ENCODE results near the gene PCSK6.

The PCSK6 gene

DNA sequence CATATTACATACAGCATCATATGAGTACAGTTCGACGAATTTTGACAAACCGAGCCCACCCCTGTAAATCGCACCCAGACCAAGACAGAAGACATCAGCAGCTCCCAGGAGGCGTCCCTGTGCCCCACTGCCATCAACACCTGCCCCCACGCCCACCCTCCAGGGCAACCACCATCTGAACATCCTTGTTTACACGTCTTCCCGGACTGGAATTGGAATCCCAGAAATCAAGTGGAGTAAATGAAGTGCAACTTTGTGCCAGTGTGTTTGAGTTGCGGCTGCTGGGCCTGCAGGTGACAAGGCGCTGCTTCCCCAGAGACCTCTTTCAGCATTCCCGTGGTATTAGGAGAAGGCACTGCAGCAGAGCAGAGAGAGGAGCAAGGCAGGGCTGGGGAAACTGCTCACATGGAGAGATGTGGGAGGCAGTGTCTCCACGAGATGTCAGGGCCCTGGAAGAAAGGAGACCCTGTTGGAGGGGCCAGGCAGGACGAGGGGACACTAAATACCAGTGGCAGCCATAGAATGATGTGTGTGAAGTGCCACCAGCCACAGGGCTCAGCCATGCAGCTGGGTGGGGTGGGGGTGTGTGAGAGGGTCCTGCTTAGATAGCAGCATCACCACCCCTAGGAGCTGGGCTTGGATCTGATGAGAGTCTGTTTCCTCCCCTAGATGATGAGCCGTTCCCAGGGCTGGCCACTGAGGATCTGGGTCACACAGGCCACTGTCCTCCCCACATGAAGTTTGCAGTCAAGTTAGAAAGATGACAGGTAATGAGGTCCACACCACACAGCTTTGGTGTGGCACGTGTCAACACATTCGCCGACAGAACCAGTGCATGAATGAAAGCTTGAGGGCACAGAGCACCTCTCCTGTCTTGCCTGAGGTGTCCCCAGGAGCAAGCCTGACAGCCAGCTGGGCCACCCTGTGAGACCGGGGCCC lies 33.4 kb upstream of the PCSK6 start:
- DNase-seq (ENCODE audit: low spot score) = no peak

DNA sequence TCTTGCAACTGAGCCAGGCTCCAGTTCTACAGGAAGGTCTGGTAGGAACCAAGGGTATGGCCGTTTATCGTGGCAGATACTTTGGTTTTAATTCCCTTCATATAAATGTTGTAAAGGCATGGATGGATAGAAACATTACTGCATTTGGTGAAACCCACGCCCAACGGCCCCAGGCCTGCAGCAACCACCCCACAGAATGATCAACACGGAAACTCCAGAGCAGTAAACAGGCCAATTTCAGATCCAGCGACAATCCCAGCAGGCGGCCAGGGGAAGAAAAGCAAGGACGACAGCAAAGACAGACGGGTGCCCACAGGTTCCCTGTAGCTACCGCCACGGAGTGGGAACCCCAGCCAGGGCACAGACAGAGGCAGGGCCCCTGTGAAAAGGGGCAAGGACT lies 32.6 kb upstream of the PCSK6 start:
- DNase-seq (ENCODE audit: low spot score) = no peak

DNA sequence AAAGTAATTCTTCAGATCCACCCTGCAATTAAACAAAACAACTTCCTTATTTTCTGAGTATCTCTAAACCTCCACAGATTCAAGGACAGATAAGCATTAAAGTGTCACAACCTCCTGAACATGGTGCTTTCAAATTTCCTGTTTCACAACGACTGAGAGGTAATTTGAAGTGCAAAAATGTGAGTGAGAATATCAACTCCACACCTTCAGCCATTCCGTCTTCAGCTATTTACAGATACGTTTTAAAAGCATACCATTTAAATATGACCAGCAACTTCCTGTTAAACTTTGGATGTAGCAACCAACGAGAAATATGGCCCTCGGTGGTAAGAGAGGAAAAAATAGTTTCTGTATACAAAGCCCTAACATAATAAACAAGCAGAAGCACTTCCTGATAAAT lies 32.1 kb upstream of the PCSK6 start:
- DNase-seq (ENCODE audit: low spot score) = no peak

DNA sequence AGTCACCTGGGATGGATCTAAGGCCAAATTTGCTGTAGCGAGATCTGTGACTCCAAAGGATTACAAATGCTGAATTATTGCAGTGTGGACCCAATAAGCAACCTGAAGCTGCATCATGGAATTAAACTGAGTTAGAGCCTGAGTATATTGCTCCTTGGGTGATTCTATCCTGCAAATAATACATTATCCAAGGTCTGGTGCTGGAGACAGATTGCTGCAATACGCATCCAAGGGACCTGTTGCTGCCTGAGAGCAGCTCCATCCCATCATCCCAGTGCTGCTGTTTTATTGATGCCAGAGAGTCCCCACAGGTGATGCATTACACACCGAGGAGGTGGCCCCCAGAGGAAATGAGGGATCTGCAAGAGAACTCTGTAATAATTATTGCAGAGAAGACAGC lies 31.6 kb upstream of the PCSK6 start:
- DNase-seq (ENCODE audit: low spot score) = no peak

DNA sequence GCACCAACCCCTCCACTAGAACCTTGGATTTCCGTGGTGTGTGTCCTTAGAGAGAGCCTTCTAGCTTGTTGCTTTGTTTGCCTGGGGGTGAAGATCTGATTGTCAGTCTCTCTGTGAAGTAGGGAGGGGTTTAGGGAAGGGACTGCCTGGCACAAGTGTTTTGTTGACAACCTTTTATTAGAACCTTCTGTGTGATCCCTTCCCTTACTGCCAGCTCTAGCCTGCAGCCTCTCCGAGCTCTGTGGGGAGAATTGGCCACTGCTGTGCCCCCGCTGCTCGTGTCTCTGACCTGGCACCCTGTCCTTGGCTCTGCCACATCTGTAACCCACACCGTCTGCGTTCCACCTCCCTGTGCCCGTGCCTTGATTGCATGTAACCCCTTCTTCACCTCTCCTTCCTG lies 30.9 kb upstream of the PCSK6 start:
- no peak for DNase-seq (ENCODE audit: low spot score)

DNA sequence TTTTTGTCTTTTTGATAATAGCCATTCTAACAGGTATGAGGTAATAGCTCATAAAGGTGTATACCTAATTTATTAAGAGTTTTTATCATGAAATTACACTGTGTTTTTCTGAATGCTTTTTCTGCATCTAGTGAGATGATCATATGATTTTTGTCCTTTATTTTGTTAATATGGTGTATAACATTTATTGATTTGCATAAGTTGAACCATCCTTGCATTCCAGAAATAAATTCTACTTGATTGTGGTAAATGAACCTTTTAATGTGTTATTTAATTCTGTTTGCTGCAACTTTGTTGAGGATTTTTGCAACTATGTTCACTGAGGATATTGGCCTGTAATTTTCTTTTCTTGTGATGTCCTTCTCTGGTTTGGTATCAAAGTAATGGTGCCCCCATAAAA lies 28.0 kb upstream of the PCSK6 start:
- no peak for DNase-seq (ENCODE audit: low spot score)

DNA sequence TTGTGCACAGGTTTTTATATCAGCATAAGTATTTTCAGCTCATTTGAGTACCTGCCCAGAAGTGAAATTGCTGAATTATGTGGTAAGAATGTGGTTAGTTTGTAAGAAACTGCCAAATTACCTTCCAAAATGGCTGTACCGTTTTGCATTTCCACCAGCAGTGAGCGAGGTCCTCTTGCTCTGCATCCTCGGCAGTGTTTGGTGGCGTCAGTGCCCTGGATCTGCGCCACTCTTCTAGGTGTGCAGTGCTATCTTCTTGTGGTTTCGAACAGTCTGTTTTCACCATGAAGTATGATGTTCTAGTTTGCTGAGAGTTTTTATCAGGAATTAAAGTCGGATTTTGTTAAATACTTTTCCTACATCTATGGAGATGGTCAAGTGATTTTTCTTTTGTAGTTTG lies 24.8 kb upstream of the PCSK6 start:
- DNase-seq (ENCODE audit: low spot score) = no peak

DNA sequence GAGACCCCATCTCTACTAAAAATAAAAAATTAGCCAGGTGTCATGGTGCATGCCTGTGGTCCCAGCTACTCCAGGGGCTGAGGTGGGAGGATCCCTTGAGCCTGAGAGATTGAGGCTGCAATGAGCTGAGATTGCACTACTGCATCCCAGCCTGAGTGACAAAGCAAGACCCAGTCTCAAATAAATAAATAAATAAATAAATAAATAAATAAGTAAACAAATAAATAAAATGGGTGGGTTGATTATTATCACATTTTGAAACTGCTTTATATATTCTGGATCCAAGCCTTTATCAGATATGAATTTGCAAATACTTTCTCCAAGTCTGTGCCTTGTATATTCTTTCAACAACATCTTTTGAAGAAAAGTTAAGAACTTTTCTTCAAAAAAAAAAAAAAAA lies 22.2 kb upstream of the PCSK6 start:
- no peak for DNase-seq (ENCODE audit: low spot score)

DNA sequence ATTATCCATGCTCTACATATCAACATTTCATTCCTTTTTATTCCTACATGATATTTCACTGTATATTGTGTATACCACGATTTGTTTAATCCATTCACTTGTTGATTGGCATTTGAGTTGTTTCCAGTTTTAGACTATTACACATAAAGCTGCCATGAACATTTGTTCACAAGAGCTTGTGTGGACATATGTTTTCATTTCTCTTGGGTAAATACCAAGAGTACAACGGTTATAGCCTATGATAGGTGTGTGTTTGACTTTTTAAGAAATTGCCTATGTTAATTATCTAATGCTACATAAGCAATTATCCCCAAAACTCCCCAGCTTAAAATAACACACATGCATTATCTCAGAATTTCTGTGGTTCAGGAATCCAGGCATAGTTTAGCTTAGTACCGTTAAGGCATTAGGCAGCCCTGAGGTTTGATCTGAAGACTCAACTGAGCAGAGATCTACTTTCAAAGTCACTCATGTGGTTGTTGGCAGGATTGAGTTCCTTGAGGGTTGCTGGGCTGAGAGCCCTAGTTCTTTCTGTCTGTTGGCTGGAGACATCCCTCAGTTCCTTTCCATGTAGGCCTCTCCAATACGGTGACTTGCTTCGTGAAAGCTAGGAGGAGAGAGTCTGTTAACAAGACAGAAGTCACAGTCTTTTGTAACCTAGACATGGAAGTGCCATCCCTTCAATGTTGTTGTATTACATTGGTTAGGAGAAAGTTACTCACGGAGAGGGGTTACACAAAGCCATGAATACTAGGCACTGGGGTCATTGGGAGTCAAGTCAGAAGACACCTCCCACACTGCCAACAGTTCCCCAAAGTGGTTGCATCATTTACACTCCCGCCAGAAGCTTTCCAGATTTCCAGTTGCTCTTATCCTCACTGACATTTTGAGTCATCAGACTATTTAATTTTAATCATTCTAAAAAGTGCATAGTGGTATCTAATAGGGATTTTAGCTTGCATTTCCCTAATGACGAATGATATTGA lies 21.0 kb upstream of the PCSK6 start:
- no peak for DNase-seq (ENCODE audit: low spot score)

DNA sequence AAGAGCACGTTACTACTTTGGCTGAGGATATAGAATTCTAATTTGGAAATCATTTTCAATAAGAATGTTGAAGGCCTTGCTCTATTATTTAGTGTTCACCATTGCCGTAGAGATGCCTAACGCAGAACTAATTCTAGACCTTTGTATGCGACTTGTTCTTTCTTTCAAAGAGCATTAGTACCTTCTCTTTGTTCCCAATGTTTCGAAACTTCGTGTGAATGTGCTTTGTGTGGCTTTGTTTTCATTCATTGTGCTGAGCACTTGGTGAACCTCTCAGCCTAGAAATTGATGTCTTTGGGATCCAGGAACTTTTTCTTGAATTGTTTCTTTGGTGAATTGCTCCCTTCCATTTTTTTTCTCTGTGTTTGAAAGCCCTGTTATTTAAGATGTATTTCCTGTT lies 19.8 kb upstream of the PCSK6 start:
- no peak for DNase-seq (ENCODE audit: low spot score)

DNA sequence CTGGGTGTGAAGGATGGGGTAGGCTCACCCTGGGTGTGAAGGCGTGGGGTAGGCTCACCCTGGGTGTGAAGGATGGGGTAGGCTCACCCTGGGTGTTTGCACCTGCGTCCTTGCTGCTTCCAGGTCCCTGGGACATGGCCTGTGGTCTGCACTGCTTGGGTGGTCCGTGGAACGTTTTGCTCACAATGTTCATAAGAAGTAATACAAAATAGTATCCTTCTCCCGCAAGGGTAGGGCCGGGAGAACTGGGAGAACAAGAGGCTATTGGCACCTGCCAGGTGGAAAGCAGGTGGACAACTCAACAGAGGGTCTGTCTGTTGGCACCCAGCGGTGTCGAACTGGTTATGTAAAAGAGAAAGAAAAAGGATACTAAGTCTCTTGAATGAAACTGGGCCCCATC lies 17.0 kb upstream of the PCSK6 start:
- no peak for DNase-seq (ENCODE audit: low spot score)

DNA sequence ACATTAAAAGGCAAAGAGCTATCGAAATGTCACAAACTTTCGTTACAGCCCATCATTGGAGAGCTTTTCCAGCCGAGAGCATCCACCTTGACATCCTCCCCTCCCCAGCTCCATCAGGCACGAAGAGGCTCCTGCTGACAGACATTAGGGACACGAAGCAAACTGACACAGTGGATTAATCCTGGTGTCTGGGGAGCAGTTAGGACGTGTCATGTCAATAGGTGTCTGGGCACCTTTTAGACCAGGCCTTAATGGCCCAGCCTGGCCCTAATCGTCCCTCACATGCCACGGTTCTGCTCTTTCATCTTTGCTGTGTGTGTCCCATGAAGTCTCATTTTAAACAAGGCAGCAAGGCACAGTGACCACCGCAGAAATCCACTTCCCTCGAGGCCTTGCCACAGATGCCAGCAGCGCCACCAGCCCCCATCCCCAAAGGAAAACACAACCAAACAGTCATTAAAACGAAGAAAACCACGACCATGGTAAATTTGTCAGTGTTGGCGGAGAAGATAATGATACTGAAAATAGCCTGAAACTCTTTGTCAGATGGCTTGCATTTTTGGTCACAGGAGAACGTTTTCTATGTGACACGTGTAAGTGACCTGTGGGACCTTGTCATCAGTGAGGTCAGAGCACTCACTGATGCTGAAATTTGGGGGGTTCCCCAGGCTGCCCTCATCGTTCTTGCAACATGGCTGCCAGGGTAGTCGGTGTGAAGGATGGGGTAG lies 16.3 kb upstream of the PCSK6 start:
- no peak for DNase-seq (ENCODE audit: low spot score)

DNA sequence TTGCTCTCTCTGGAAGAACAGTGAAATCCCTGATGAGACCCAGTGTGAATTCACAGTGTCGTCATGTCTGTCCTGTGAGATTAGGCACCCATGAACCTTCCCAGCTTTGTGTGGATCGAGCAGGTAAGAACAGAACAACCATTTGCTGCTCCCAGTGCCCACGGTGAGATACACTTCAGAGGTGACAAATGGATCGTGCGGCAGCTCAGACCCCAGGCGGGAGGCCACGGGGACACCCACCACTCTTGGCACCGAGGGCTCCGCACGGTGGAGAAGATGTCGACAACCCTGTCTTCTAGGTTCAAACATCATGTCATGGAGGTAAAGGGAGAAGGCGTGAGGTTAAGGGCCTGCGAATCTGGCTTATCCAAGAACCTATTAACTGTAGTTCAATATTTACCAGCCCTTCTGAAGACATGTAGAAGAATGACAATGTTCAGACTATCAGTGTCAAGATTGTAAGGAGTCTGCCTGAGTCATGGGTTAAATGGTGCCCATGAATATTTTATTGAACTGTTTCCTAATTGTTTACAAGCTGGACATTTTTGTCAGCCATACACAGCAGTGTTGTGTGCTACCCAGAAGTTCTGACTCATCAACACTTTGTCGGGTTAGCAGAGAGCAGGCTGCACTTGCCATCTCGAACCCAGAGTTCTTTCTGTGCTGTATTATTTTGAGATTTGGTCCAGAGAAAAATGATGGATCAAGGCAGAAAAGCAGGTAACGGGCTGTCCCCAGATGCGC lies 15.5 kb upstream of the PCSK6 start:
- no peak for DNase-seq (ENCODE audit: low spot score)

DNA sequence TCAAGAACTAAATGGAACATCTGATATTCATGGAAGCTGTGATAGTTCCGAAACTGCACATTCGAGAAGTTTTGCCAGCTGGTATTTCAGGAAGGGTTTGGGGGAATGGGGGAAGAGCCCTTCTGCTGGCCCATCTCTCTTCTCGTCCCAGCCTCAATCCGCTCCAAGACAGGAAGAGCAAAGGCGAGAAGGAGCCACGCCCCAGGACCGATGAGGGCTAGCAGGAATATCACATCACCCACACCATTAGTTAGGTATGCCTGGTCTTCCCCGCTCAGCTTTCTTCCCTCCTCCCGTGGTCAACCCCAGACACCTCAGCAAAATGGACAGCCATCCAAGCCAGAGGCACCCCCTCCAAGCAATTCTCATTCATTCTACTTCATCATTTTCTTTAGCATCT lies 14.9 kb upstream of the PCSK6 start:
- DNase-seq (ENCODE audit: low spot score) = no peak

DNA sequence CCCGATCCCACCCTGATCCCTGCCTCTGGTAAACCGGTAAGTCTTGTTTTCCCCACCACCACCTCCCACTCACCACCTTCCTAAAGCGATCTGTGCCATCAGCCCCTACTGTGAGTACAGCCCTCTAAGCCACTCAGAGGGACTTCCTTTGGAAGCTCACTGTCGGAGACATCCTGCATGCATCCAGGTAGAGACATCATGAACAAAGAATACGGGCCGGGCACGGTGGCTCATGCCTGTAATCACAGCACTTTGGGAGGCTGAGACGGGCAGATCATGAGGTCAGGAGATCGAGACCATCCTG lies 13.7 kb upstream of the PCSK6 start:
- no peak for DNase-seq (ENCODE audit: low spot score)

DNA sequence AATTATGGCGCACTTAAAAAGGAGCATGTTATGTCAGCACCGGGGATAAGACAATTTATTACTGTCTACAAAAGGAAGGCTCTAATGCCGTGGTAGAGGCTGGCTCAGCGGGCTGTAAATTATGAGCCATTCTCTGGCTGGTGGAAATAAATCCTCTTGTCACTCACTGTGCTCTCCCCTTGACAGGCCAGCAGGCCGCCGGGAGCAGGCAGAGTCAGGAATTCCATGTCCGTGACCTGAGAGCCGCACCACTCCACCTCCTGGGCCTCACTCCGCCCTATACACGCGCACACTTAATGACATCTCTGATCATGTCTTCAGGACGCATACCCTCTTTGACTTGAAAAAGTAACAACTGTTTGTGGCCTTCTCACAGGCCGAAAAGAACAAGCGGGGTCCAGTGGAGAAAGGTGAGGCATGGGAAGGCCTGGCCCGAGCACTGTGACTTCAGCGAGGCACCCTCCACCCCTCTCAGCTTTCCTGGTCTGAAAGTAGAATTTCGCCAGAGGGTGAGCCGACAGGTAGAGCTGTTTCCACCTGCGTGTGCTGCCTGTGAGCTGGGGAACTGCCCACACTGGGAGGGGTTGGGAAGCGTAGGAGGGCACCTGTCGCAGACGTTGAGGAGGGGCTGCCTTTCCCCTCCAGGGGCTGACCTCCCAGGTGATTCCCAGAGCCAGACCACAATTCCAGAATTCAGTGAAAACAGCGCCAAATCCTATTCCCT lies 13.2 kb upstream of the PCSK6 start:
- DNase-seq (ENCODE audit: low spot score) = no peak

DNA sequence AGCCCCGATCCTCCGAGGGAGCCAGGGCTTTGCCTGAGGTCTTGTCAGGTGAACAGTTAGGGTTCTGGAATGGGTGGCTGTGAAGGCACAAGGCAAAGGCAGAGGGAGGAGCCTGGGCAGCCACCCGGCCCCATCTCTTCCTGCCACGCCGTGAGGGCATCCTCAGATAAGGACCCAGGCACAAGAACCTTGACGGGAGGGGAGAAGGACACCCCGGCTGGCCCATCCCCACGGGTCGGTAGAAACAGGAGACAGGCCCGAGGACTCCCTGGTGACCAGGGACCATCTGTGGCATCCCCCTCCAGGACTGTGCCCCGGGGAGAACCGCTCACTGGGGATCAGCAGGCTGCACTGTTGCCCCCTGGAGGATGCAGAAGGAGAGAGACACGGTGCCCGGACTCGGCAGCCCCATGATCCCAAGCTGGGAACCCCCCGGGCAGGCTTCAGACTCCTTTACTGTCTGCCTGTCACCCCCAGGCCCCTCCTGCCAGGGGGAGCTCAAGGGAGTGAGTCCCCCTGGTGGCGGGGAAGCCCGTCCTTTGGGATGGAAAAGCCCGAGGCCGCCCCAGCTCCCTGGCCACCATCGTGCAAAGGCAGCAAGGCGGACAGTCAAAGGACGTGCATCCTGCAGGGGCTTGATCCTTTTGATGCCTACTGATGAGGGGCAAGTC lies 12.3 kb upstream of the PCSK6 start:
- no peak for DNase-seq (ENCODE audit: low spot score)

DNA sequence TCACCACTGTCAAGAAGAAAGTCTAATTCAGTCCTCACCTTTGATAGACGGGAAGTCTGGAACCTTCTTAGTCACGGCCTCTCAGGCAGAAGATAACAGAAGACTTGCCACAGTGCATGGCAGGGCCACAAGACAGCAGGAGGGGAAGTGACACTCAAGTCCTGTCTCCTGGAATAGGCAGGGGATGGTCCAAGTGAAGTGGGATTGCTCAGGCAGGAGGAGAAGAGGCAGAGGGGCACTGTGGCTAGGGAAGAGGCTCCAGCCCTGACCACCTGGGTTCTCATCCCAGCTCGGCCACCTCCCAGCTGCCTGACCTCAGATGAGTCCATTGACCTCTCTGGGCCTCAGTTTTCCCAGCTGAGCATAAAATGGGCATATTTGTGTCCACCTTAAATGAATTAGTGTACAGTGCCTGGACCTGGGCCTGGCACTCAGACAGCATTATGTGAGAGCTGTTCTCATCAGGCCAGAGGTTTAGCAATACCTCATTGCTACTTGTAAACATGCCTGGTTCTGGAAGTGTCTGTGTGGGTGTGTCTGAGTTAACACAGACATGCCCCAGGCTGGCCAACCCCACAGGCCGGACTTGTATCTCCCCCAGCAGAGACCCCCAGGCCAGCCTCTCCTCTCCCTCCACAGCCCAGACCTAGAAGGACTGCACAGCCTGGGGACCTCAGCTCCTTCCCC lies 11.5 kb upstream of the PCSK6 start:
- DNase-seq (ENCODE audit: low spot score) = no peak

DNA sequence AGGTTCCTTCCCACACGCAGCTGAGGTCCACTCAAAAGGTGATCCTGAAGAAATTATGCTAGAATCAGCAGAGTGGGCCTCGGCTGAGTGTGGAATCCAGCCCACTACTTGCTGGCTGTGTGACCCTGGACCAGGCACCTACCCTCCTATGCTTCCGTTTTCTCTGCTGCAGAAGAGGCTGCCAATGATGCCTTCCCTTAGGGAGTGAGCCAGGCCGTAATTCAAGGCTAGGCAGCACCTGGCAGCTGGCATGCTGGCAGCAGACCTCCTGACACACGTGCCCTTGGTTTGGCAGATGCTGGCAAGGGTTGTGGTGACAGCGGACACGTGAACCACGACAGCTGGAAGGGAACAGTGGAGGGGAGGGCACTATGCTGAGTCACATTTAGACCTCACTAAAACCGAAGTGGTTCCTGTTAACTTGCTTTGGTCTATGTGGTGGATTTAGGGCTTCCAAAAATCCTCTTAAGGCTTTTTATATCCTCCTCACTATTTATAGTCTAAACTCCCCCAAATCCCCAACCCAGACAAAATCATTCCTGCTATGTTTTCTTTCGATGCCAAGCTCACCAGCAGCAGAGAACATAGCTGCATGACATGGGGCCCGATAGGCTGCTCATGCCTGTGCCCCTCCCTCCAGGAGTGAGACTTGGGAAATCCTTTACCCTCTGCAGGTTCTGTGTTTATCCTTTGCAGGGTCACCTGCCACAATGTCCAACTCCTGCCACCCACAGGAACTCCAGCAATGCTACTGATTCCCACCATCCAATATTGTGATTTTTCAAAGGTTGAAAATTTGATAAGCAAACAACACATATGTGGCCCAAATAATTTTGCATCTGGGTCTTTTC lies 10.6 kb upstream of the PCSK6 start:
- no peak for DNase-seq (ENCODE audit: low spot score)
